Pancreas (tissue), 10 donors: ENCODE data around the gene PLEKHO2. TPM values are rescaled to one million over a fixed set of nuclear protein-coding genes. Genes with fewer than 3 reads are reported as not detected.
"Not testable (repeated sequence)": the region's sequence is repeated elsewhere in the genome, so short reads cannot be mapped to it uniquely, and the experiment has no call there.

Experiments
- ATAC-seq, 4 donors: fragments of 200-7000 bp; cut with Tn5 transposase; one replicate each; pipeline versions ENCODE4 v1.8.0 to v1.9.1; 2020; ENCODE audit warnings: mild to moderate bottlenecking in 4 of 4, moderate library complexity in 4 of 4
- DNase-seq, 6 donors: peaks; one replicate each; pipeline ENCODE4 v3.0.0-alpha.2; 2020
- FAIRE-seq: peaks from 2 replicates; lab custom pipeline; 2012; peaks lifted over from hg19 to GRCh38; lab: Jason Lieb, UNC
- H3K27ac ChIP-seq, 4 donors: fragments of 200-600 bp; sonication (generic); 1 replicate in 3 of 4; 2 replicates in 1 of 4; pipeline versions ENCODE4 v1.5.0 to v1.8.0; 2020
- H3K27me3 ChIP-seq, 4 donors: fragments of 200-600 bp; one replicate each; pipeline ENCODE4 v1.8.0; 2021
- H3K36me3 ChIP-seq, 3 donors: fragments of 200-600 bp; sonication (generic) in 1 of 3; one replicate each; pipeline versions ENCODE4 v1.5.0 to v1.8.0; 2020 to 2021
- H3K4me1 ChIP-seq, 3 donors: fragments of 200-600 bp; one replicate each; pipeline ENCODE4 v1.8.0; 2021
- H3K4me3 ChIP-seq, 4 donors: fragments of 200-600 bp; sonication (generic) in 2 of 4; one replicate each; pipeline versions ENCODE4 v1.5.0 to v1.8.0; 2020 to 2021
- H3K9me3 ChIP-seq, 4 donors: fragments of 200-600 bp; one replicate each; pipeline ENCODE4 v1.8.0; 2021
- CTCF ChIP-seq, 4 donors: fragments of 200-600 bp; sonication (generic) in 3 of 4; IDR thresholded peaks; one replicate each; pipeline versions ENCODE4 v1.5.0 to v1.8.0; 2021; ENCODE audit warnings: antibody characterized with exemption in 4 of 4
- WGBS, 2 donors: extraction: QIAGEN DNeasy Blood & Tissue Kit; methylation state at CpG; one replicate each; pipeline ENCODE4 v1.1.7; 2013; 5-methylcytosine and 5-hydroxymethylcytosine counted together
- intact Hi-C, 3 donors: fragments of 100-400 bp; cut with DNase I; formaldehyde crosslinking; loops; one replicate each; pipeline versions ENCODE4 v1.11.1 to v1.14.2; 2022
- polyA plus RNA-seq, 2 donors: library from polyadenylated mRNA; stranded (reverse); fragments of 200-250 nt; gene quantifications; one replicate each; pipeline ENCODE4 v1.2.3, GENCODE V29; 2013
- total RNA-seq, 6 donors: library from RNA; stranded (reverse); fragmentation: NEBNext Ultra II Directional in 4 of 6; extraction: Animal tissue kit (Norgen Biotek cat#: 25700) in 4 of 6; gene quantifications; one replicate each; pipeline versions ENCODE4 v1.2.1 to v1.2.4, GENCODE V29; 2021 to 2023
- donor health status: healthy with polysubstance abuse.
- donor health status: DM: no; HTN: no; CAD: no; lungs with moderate emphysema.
- donor health status: DM: no; HTN: no; CAD: no.
- donor health status: control.
- donor health status: control.
- donor health status: Bipolar disorder and iron deficiency.
- donor health status: DM: yes; HTN: yes; CAD: no.
- donor health status: DM: no; HTN: no; CAD: no.
- donor health status: DM: no; HTN: no; CAD: no.
- donor health status: DM: yes; HTN: yes; CAD: no.

The PLEKHO2 gene
- total and polyA plus RNA-seq, 8 donors, result 1.3 to 13.5 (median 5.3) TPM

DNA sequence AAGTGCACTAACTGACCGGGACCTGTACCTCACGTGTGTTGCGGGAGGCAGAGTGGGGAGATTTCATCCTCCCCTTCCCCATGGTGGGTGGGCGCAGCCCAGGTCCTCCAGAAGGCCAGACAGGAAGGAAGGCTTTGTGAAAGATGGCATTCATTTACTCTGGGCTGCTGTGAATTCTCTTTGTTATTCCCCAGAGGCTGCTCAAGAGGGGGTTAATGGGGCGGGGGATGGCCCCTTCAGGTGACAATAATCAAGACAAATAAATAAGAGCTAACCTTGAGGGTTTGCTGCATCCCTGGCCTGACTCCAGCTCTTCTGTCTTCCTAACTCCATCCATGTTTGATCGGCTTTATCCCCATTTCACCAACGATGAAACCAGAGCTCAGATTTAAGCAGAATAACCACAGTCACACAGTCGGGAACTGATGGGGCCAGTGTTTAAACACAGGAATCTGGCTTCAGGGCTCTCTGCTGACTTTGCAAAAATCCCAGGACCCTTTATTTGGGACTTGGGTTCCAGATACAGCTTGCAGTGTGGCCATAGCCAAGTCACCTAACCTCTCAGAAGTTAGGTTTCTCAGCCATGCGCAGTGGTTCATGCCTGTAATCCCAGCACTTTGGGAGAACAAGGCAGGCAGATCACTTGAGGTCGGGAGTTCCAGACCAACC is 32.8 kb upstream of the PLEKHO2 start:
- intact Hi-C loops, result loop anchor here (5.0 kb wide), 1 partner anchor 77 kb away; no protein-coding TSS in a partner anchor
- no peak overlapping the region for H3K27ac ChIP-seq

GRCh38 chr15:64809649-64810496 is 31.8 kb upstream of the PLEKHO2 start:
- Histone ChIP-seq H3K4me3 (no peak overlapping the region), H3K27me3 (no peaks in the 10 kb centered on the region), H3K9me3 (no peaks in the 10 kb centered on the region), H3K4me1 (no peaks in the 10 kb centered on the region), H3K36me3 (no peaks in the 10 kb centered on the region), H3K27ac (no peak overlapping the region)
- peak; percentile 62 to 90 (median 78) for DNase-seq
- no peak for FAIRE-seq
- WGBS, 2 donors, result 28 to 29% methylated on average over 14 of the region's 14 CpGs
- ATAC-seq, result peak; percentile 71 to 97 (median 90)
- peak; percentile 75 to 88 (median 83) for TF ChIP-seq CTCF (IDR thresholded peaks at IDR 0.05)
- intact Hi-C loops, result loop anchor here (5.0 kb wide), 1 partner anchor 78 kb away; no protein-coding TSS in a partner anchor

More for the DNA sequence above, 32.8 kb upstream of the PLEKHO2 start:
- no peak for DNase-seq
- Histone ChIP-seq H3K27me3 (no peaks in the 10 kb centered on the region), H3K36me3 (no peaks in the 10 kb centered on the region), H3K4me1 (no peaks in the 10 kb centered on the region), H3K4me3 (no peak overlapping the region), H3K9me3 (no peaks in the 10 kb centered on the region)
- no peak for ATAC-seq
- no peak for TF ChIP-seq CTCF (IDR thresholded peaks at IDR 0.05)
- 60 to 65% methylated on average over 10 of the region's 10 CpGs for WGBS, 2 donors
- FAIRE-seq, result no peak

- no peak overlapping the region for H3K27ac ChIP-seq
- WGBS, 2 donors, result 69 to 70% methylated on average over 6 of the region's 6 CpGs
Observed at GRCh38 chr15:64810497-64811326, 31.0 kb upstream of the PLEKHO2 start.

DNA sequence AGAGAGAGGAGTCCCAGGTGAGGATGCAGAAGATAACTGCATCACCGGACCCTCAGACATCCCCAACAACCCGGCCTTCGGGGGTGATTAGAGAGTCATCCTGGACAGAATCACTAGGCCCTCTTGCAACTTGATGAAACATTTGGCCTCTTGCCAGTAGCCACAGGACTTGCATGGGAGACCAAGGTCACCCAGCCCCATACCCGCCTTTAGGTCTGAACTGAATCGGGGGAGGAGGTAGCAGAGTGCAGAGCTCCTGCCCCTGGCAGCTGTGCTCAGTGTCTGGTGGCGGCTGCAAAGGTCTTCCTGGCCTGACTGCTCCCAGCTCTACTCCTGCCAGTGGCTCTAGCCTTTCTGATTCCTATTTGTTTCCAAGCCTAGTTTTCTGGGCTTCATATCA is 28.6 kb upstream of the PLEKHO2 start:
- no peak for TF ChIP-seq CTCF (IDR thresholded peaks at IDR 0.05)
- H3K27ac ChIP-seq, result no peak overlapping the region
- FAIRE-seq (no peak), ATAC-seq (no peak), DNase-seq (no peak)
- WGBS, 2 donors, result 51 to 52% methylated on average over 6 of the region's 6 CpGs
- no peaks in the 10 kb centered on the region for H3K9me3 ChIP-seq
- H3K27me3 ChIP-seq, result no peaks in the 10 kb centered on the region
- no peak overlapping the region for H3K4me3 ChIP-seq
- no peaks in the 10 kb centered on the region for H3K36me3 ChIP-seq
- no peaks in the 10 kb centered on the region for H3K4me1 ChIP-seq
- intact Hi-C loops, result no loop called here

More at GRCh38 chr15:64810497-64811326, 31.0 kb upstream of the PLEKHO2 start:
- no peaks in the 10 kb centered on the region for H3K36me3 ChIP-seq
- TF ChIP-seq CTCF (IDR thresholded peaks at IDR 0.05), result no peak
- no peaks in the 10 kb centered on the region for H3K27me3 ChIP-seq
- DNase-seq, result no peak
- ATAC-seq, result no peak
- no peak for FAIRE-seq
- H3K9me3 ChIP-seq, result no peaks in the 10 kb centered on the region
- H3K4me1 ChIP-seq, result no peaks in the 10 kb centered on the region
- intact Hi-C loops, result no loop called here
- no peak overlapping the region for H3K4me3 ChIP-seq

DNA sequence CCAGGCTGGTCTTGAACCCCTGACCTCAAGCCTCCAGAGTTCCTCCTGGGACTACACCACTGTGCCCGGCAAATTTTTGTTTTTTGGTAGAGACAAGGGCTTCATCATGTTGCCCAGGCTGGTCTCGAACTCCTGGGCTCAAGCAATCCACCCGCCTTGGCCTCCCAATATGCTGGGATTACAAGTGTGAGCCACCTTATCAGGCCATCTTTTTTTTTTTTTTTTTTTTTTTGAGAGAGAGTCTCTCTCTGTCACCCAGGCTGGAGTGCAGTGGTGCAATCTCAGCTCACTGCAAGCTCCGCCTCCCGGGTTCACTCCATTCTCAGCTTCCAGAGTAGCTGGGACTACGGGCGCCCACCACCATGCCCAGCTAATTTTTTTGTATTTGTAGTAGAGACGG is 27.4 kb upstream of the PLEKHO2 start:
- H3K4me3 ChIP-seq, DNase-seq, H3K27ac ChIP-seq, H3K36me3 ChIP-seq, FAIRE-seq, H3K9me3 ChIP-seq, H3K4me1 ChIP-seq, ATAC-seq, H3K27me3 ChIP-seq, intact Hi-C loops: not testable (repeated sequence)
- 93 to 96% methylated on average over 8 of the region's 8 CpGs for WGBS, 2 donors

DNA sequence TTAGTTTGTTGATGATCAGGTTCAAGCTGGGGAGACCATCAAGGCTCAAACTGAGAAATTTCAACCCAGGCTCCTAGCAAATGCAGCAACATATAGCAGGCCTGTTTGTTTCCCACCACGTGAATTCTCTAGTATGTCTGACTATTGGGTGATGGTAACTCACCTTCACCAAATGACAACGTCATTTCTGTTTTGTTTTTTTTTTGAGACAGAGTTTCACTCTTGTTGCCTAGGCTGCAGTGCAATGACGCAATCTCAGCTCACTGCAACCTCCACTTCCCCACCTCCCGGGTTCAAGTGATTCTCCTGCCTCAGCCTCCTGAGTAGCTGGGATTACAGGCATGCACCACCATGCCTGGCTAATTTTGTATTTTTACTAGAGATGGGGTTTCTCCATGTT is 26.8 kb upstream of the PLEKHO2 start:
- DNase-seq, H3K4me3 ChIP-seq, H3K36me3 ChIP-seq, ATAC-seq, H3K9me3 ChIP-seq, H3K27me3 ChIP-seq, H3K27ac ChIP-seq, H3K4me1 ChIP-seq, FAIRE-seq, intact Hi-C loops: not testable (repeated sequence)
- WGBS, 2 donors, result 78 to 85% methylated on average over 4 of the region's 4 CpGs
